Endothelial cell of umbilical vein (primary cell): ENCODE measurements around the gene DNMT1. TPM values are rescaled to one million over a fixed set of nuclear protein-coding genes. Genes with fewer than 3 reads are reported as not detected.

Experiments
- BruUV-seq: library from RNA; stranded (reverse); fragments of 400-500 nt; replicated peaks from 2 replicates; lab custom pipeline; 2021; lab: Mats Ljungman, UMichigan
- CTCF ChIA-PET: fragments of 300-600, 350-600 bp; sonication (Branson Sonifier 250); formaldehyde crosslinking; loops from one replicate; lab custom pipeline; 2021; ENCODE audit warnings: antibody characterized with exemption, inconsistent platforms; lab: Charles Lee
- POLR2A ChIA-PET: fragments of 300-600, 350-600 bp; sonication (Branson Sonifier 250); formaldehyde crosslinking; loops from one replicate; lab custom pipeline; 2021; ENCODE audit warnings: antibody characterized with exemption, inconsistent platforms; lab: Charles Lee
- DNase-seq: peaks from one replicate; pipeline ENCODE4 v3.0.0-alpha.2; 2011; ENCODE audit warnings: low read depth, low spot score
- FAIRE-seq: peaks from 2 replicates; lab custom pipeline; 2011; peaks lifted over from hg19 to GRCh38; lab: Jason Lieb, UNC
- H2AFZ ChIP-seq: 2 replicates; pipeline ENCODE4 v1.6.0; 2012; ENCODE audit warnings: low read depth, low read length, control low read depth, inconsistent platforms
- H3K27ac ChIP-seq: 2 replicates; pipeline ENCODE4 v1.5.1; 2011; ENCODE audit warnings: low read depth, mild to moderate bottlenecking, control low read depth, low read length, moderate library complexity; ENCODE audit not compliant: insufficient read depth
- H3K27me3 ChIP-seq, 2 experiments: 2 replicates each; pipeline versions ENCODE4 v1.6.0 to v1.6.1; 2011; ENCODE audit warnings: low read length in 2 of 2, mixed read lengths in 1 of 2; ENCODE audit not compliant: control insufficient read depth in 2 of 2, insufficient read depth in 2 of 2
- H3K36me3 ChIP-seq, 2 experiments: 2 replicates in 1 of 2; 3 replicates in 1 of 2; pipeline ENCODE4 v1.5.1; 2011; ENCODE audit warnings: low read length in 2 of 2, mild to moderate bottlenecking in 1 of 2, moderate library complexity in 1 of 2; ENCODE audit not compliant: control insufficient read depth in 2 of 2, insufficient read depth in 2 of 2; ENCODE audit errors: extremely low read depth in 1 of 2
- H3K4me1 ChIP-seq: 3 replicates; pipeline ENCODE4 v1.5.1; 2011; ENCODE audit warnings: mild to moderate bottlenecking, low read length; ENCODE audit not compliant: control insufficient read depth, insufficient read depth; ENCODE audit errors: extremely low read depth
- H3K4me2 ChIP-seq: 2 replicates; pipeline ENCODE4 v1.6.1; 2011; ENCODE audit warnings: low read length, control low read depth, mixed read lengths; ENCODE audit not compliant: insufficient read depth
- H3K4me3 ChIP-seq, 3 experiments: fragments of 200-600 bp in 1 of 3; sonication (generic), shearing (Covaris generic) in 1 of 3; replicated peaks in 1 of 3; 2 replicates each; pipeline ENCODE4 v1.5.1; 2011 to 2016; ENCODE audit warnings: control low read depth in 3 of 3, low read length in 3 of 3, mild to moderate bottlenecking in 2 of 3, inconsistent platforms in 1 of 3, low read depth in 1 of 3, moderate library complexity in 1 of 3; ENCODE audit not compliant: insufficient read depth in 1 of 3
- H3K79me2 ChIP-seq: 2 replicates; pipeline ENCODE4 v1.6.0; 2012; ENCODE audit warnings: low read length, inconsistent platforms; ENCODE audit not compliant: control insufficient read depth, insufficient read depth
- H3K9ac ChIP-seq: replicated peaks from 2 replicates; pipeline ENCODE3; 2011; ENCODE audit warnings: low read length, control low read depth; ENCODE audit not compliant: insufficient read depth; ENCODE audit errors: extremely low read depth
- H3K9me1 ChIP-seq: replicated peaks from 3 replicates; pipeline ENCODE4 v1.6.0; 2011; ENCODE audit warnings: mild to moderate bottlenecking, low read length; ENCODE audit not compliant: control insufficient read depth, insufficient read depth; ENCODE audit errors: extremely low read depth
- H3K9me3 ChIP-seq: replicated peaks from 2 replicates; pipeline ENCODE4 v1.5.1; 2012; ENCODE audit warnings: low read length, inconsistent platforms; ENCODE audit not compliant: control insufficient read depth, insufficient read depth
- H4K20me1 ChIP-seq: replicated peaks from 2 replicates; pipeline ENCODE3; 2011; ENCODE audit warnings: mild to moderate bottlenecking, low read length; ENCODE audit not compliant: control insufficient read depth, insufficient read depth; ENCODE audit errors: extremely low read depth
- CTCF ChIP-seq, 2 donors: IDR thresholded peaks; 1 replicate in 1 of 2; 2 replicates in 1 of 2; pipeline ENCODE4 v1.5.1; 2011; ENCODE audit warnings: low read length in 2 of 2, mild to moderate bottlenecking in 2 of 2, moderate library complexity in 2 of 2, control low read depth in 1 of 2, inconsistent platforms in 1 of 2, low read depth in 1 of 2; ENCODE audit not compliant: insufficient read depth in 1 of 2; ENCODE audit errors: extremely low read depth in 1 of 2
- EZH2 ChIP-seq: IDR thresholded peaks from 2 replicates; pipeline ENCODE4 v1.6.1; 2012; ENCODE audit warnings: borderline replicate concordance, low read depth, mild to moderate bottlenecking, moderate library complexity, low read length, inconsistent platforms; ENCODE audit not compliant: severe bottlenecking
- FOS ChIP-seq: IDR thresholded peaks from 2 replicates; pipeline ENCODE4 v1.6.1; 2011; ENCODE audit warnings: mild to moderate bottlenecking, low read length, moderate library complexity, borderline replicate concordance; ENCODE audit not compliant: insufficient read depth
- GATA2 ChIP-seq: IDR thresholded peaks from 2 replicates; pipeline ENCODE4 v1.7.0; 2011; ENCODE audit warnings: low read depth, mild to moderate bottlenecking, moderate library complexity, mixed read lengths, low read length; ENCODE audit not compliant: insufficient read length, insufficient read depth
- JUN ChIP-seq: IDR thresholded peaks from 2 replicates; pipeline ENCODE4 v1.6.1; 2011; ENCODE audit warnings: borderline replicate concordance, low read depth; ENCODE audit not compliant: insufficient read length, insufficient read depth
- MAX ChIP-seq: IDR thresholded peaks from 2 replicates; pipeline ENCODE4 v1.6.1; 2011; ENCODE audit not compliant: insufficient read depth, insufficient read length
- MYC ChIP-seq: IDR thresholded peaks from one replicate; pipeline ENCODE4 v1.6.1; 2011; ENCODE audit warnings: mild to moderate bottlenecking, low read depth, low read length
- POLR2A ChIP-seq: IDR thresholded peaks from 2 replicates; pipeline ENCODE4 v1.6.1; 2012; ENCODE audit warnings: low read depth, mild to moderate bottlenecking, control low read depth, low read length
- POLR2AphosphoS5 ChIP-seq: IDR thresholded peaks from 2 replicates; pipeline ENCODE4 v1.6.1; 2012; ENCODE audit warnings: low read depth, mild to moderate bottlenecking, control low read depth, low read length, moderate library complexity; ENCODE audit not compliant: insufficient read depth
- dilution Hi-C: fragments of 300-500 bp; cut with MboI; formaldehyde crosslinking; loops from one replicate; pipeline ENCODE4 v1.15.0; 2019; ENCODE audit warnings: low sequenced_read_pairs; ENCODE audit not compliant: extremely low pct_ligation_motif_present
- intact Hi-C: fragments of 100-400 bp; cut with micrococcal nuclease; formaldehyde crosslinking; loops from one replicate; pipeline ENCODE4 v1.10.0; 2022
- polyA plus RNA-seq, 4 experiments: library from polyadenylated mRNA; depleted of rRNA in 3 of 4; stranded (reverse) in 3 of 4; unstranded in 1 of 4; fragments of >200 nt; gene quantifications; 2 replicates each; pipeline versions ENCODE4 v1.2.1 to v1.2.3, GENCODE V29; 2011 to 2012; ENCODE audit warnings: missing spikeins in 1 of 4
- total RNA-seq: library from RNA; stranded (reverse); gene quantifications from 2 replicates; pipeline ENCODE4 v1.2.3, GENCODE V29; 2021

Gene DNMT1
- total and polyA plus RNA-seq, 2 donors (not counting 3 experiments of a cell fraction or from before 2014, with no cell fraction given) = 53.4 to 165 TPM

- H3K9ac ChIP-seq = no peak overlapping the region
- no peak overlapping the region for H2AFZ ChIP-seq
- no peak for TF ChIP-seq GATA2
- no peak for TF ChIP-seq FOS
- no peak for TF ChIP-seq EZH2
- TF ChIP-seq JUN = no peak
- TF ChIP-seq MYC = no peak
- no peak for TF ChIP-seq MAX
- peak; percentile 86 for TF ChIP-seq POLR2A
- TF ChIP-seq CTCF (IDR thresholded peaks at IDR 0.05; ENCODE audit: extremely low read depth in 1 of 2, insufficient read depth in 1 of 2, low read depth in 1 of 2, low read length in 2 of 2) = peak; percentile 65 to 81
- TF ChIP-seq POLR2AphosphoS5 = peak; percentile 68
- intact Hi-C loops = no loop called here
- H3K4me2 ChIP-seq = no peak overlapping the region
- H3K4me3 ChIP-seq = no peak overlapping the region
- no TSS peak for BruUV-seq
- peaks cover 8 to 54% of the 10 kb centered on the region in 2 experiments for H3K36me3 ChIP-seq
- POLR2A ChIA-PET = no interaction called here
- CTCF ChIA-PET = interaction anchor here (0.6 to 2.5 kb wide), 11 partner anchors 9 to 182 kb away, joined by 3 to 11 read pairs (median 3); partner anchors contain the start of gene ANGPTL6
- H3K4me1 ChIP-seq = no peaks in the 10 kb centered on the region
- H3K9me3 ChIP-seq = no peaks in the 10 kb centered on the region
- dilution Hi-C loops = no loop called here
- H3K79me2 ChIP-seq = peaks cover 13% of the 10 kb centered on the region
- H3K9me1 ChIP-seq = no peaks in the 10 kb centered on the region
- FAIRE-seq (peak; percentile 72), DNase-seq (no peak)
- H4K20me1 ChIP-seq = no peaks in the 10 kb centered on the region
- no peaks in the 10 kb centered on the region for H3K27me3 ChIP-seq
- no peak overlapping the region for H3K27ac ChIP-seq
These were observed 81.7 kb downstream of the DNMT1 start for GRCh38 chr19:10112895-10113591.
